Heart right ventricle (tissue), 16 donors: ENCODE measurements around the gene RAB9A. TPM values are rescaled to one million over a fixed set of nuclear protein-coding genes. Genes with fewer than 3 reads are reported as not detected.

ENCODE experiments used
- ATAC-seq, 8 donors: fragments of 200-7000 bp; cut with Tn5 transposase; one replicate each; pipeline ENCODE4 v1.9.1; 2020; ENCODE audit warnings: mild to moderate bottlenecking in 8 of 8, moderate library complexity in 8 of 8, moderate number of reproducible peaks in 1 of 8
- DNase-seq, 2 donors: peaks; one replicate each; pipeline ENCODE4 v3.0.0-alpha.2; 2020
- H3K27ac ChIP-seq, 10 donors: fragments of 200-600 bp; sonication (generic) in 2 of 10; one replicate each; pipeline versions ENCODE4 v1.5.0 to v1.8.0; 2020 to 2022; ENCODE audit warnings: mild to moderate bottlenecking in 3 of 10
- H3K27me3 ChIP-seq, 7 donors: fragments of 200-600 bp; one replicate each; pipeline ENCODE4 v1.8.0; 2021 to 2022; ENCODE audit warnings: mild to moderate bottlenecking in 2 of 7
- H3K36me3 ChIP-seq, 9 donors: fragments of 200-600 bp; sonication (generic) in 1 of 9; one replicate each; pipeline versions ENCODE4 v1.5.0 to v1.8.0; 2020 to 2022; ENCODE audit warnings: mild to moderate bottlenecking in 2 of 9
- H3K4me1 ChIP-seq, 9 donors: fragments of 200-600 bp; sonication (generic) in 1 of 9; one replicate each; pipeline versions ENCODE4 v1.5.0 to v1.8.0; 2020 to 2022; ENCODE audit warnings: mild to moderate bottlenecking in 4 of 9
- H3K4me3 ChIP-seq, 10 donors: fragments of 200-600 bp; sonication (generic) in 2 of 10; one replicate each; pipeline versions ENCODE4 v1.5.0 to v1.8.0; 2020 to 2022; ENCODE audit warnings: mild to moderate bottlenecking in 7 of 10, moderate library complexity in 2 of 10
- H3K9me3 ChIP-seq, 11 donors: fragments of 200-600 bp in 10 of 11; sonication (generic) in 2 of 11; one replicate each; pipeline versions ENCODE4 v1.5.0 to v1.8.0; 2013 to 2022; ENCODE audit warnings: mild to moderate bottlenecking in 2 of 11, control low read depth in 1 of 11, moderate library complexity in 1 of 11
- WGBS, 2 donors: extraction: QIAGEN DNeasy Blood & Tissue Kit; methylation state at CpG; one replicate each; pipeline ENCODE4 v1.1.7; 2013; ENCODE audit warnings: inconsistent platforms in 1 of 2; 5-methylcytosine and 5-hydroxymethylcytosine counted together
- intact Hi-C, 10 donors: fragments of 100-400 bp; cut with DNase I; formaldehyde crosslinking; loops; one replicate each; pipeline versions ENCODE4 v1.11.1 to v1.14.2; 2022
- polyA plus RNA-seq, 2 donors: library from polyadenylated mRNA; stranded (reverse); fragments of 200-250 nt; gene quantifications; one replicate each; pipeline ENCODE4 v1.2.3, GENCODE V29; 2013
- total RNA-seq, 10 donors: library from RNA; stranded (reverse); fragmentation: NEBNext Ultra II Directional in 3 of 10; extraction: Animal tissue kit (Norgen Biotek cat#: 25700) in 3 of 10; gene quantifications; one replicate each; pipeline versions ENCODE4 v1.2.1 to v1.2.4, GENCODE V29; 2021 to 2023
- TF ChIP-seq, protein P1 (sequence below), 9 donors: fragments of 200-600 bp; sonication (generic) in 2 of 9; IDR thresholded peaks; one replicate each; pipeline versions ENCODE4 v1.5.0 to v1.8.0; 2021 to 2022; ENCODE audit warnings: antibody characterized with exemption in 9 of 9, mild to moderate bottlenecking in 5 of 9, moderate library complexity in 1 of 9
- donor health status: Arrhythmogenic right ventricular cardiomyopathy.
- donor health status: ischemic (EF 13 %, LVEDD 7.1; RV severe dilation, severe dysfunction).
- donor health status: healthy with polysubstance abuse.
- donor health status: DM: no; HTN: yes; CAD: no.
- donor health status: DM: no; HTN: no; CAD: no.
- donor health status: ischemic (EF 25% LVEDD 6.9; RV normal size, moderate dysfunction).
- donor health status: ischemic (EF 25% LVEDD 5.7; RV mildly dilated, moderate dysfunction).
- donor health status: healthy.
- donor health status: DM: yes; HTN: yes; CAD: no.
- donor health status: Ischemic cardiomyopathy.
- donor health status: ischemic (EF 35%, LVEDD 5.7; RV mildly dilated, moderate dysfunction).
- donor health status: nonischemic (EF 11% LVEDD 7.7; RV severe dilation, severe dysfunction).
- donor health status: DM: yes; HTN: yes; CAD: no.
- donor health status: PGD.
- donor health status: ischemic (EF 29% LVEDD 5.4; RV normal size, mild dysfunction).
- donor health status: nonischemic (EF 23%, LVEDD 6.1; RV moderate dilation, normal function).

The RAB9A gene
- total and polyA plus RNA-seq, 12 donors: 5.1 to 28.9 (median 19.5) TPM

DNA sequence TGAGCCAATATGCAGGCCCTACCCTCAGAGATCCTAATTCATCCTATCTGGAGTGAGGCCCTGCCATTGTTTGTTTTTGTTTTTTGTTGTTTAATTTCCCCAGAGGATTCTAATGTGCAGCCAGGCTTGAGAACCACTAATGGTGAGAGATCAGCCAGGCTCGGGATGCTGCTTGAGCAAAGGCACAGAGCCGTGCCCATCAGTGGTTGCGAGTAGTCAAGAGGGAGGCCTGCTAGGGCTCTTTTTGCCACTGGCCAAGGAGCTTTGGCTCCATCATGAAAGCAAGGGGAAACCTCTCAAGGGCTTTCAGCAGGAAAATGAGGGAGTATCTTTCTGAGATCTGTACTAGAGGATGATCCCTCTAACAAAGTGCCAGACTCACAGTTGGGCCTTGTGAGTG, 33.3 kb upstream of the RAB9A start:
- no peak overlapping the region for H3K27ac ChIP-seq
- H3K9me3 ChIP-seq: no peaks in the 10 kb centered on the region
- intact Hi-C loops: loop anchor here in 9 of 10 donors (5.0 to 10.0 kb wide), 4 partner anchors 87 to 377 kb away; partner anchors contain the start of gene GEMIN8 (in 1 of the 9)
- H3K36me3 ChIP-seq: peaks cover 0 to 28% (median 0%) of the 10 kb centered on the region in 9 donors
- H3K4me1 ChIP-seq: peaks cover 0 to 30% (median 13%) of the 10 kb centered on the region in 9 donors
- DNase-seq (no peak), ATAC-seq (no peak)
- 85 to 89% methylated on average over 3 of the region's 3 CpGs for WGBS, 2 donors
- H3K4me3 ChIP-seq: no peak overlapping the region
- TF ChIP-seq, protein P1, sequence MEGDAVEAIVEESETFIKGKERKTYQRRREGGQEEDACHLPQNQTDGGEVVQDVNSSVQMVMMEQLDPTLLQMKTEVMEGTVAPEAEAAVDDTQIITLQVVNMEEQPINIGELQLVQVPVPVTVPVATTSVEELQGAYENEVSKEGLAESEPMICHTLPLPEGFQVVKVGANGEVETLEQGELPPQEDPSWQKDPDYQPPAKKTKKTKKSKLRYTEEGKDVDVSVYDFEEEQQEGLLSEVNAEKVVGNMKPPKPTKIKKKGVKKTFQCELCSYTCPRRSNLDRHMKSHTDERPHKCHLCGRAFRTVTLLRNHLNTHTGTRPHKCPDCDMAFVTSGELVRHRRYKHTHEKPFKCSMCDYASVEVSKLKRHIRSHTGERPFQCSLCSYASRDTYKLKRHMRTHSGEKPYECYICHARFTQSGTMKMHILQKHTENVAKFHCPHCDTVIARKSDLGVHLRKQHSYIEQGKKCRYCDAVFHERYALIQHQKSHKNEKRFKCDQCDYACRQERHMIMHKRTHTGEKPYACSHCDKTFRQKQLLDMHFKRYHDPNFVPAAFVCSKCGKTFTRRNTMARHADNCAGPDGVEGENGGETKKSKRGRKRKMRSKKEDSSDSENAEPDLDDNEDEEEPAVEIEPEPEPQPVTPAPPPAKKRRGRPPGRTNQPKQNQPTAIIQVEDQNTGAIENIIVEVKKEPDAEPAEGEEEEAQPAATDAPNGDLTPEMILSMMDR (IDR thresholded peaks at IDR 0.05): no peak
- peaks cover 0 to 15% (median 0%) of the 10 kb centered on the region in 7 donors for H3K27me3 ChIP-seq

DNA sequence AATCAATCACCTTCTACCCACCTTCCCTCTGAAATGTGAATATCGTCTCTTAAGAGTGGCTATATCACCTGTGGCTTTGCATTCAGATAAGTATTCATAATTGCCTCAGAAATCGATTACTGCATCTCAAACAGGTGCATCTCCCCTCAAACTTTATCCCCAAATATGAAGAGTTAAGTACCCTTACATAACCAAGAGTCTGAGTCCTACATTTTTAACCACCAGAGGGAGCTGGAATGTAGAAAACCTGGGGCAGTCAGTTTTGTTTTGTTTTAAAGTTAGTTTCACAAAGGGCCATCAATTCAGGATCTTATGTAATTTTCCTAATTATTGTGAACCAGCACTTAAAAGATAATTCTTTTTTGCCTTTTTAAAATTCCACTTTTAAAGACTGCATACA, 30.3 kb upstream of the RAB9A start:
- Histone ChIP-seq H3K9me3 (no peaks in the 10 kb centered on the region), H3K4me3 (no peak overlapping the region), H3K4me1 (peaks cover 0 to 23% (median 8%) of the 10 kb centered on the region in 9 donors), H3K27ac (peak overlapping the region in 8 of 10 donors; percentile 9 to 69 (median 40)), H3K27me3 (peaks cover 0 to 4% (median 0%) of the 10 kb centered on the region in 7 donors), H3K36me3 (peaks cover 0 to 58% (median 0%) of the 10 kb centered on the region in 9 donors)
- DNase-seq (peak in 1 of 2 donors; percentile 11), ATAC-seq (peak in 2 of 8 donors; percentile 53 to 67)
- intact Hi-C loops: loop anchor here (2.0 to 10.0 kb wide), 7 partner anchors 76 to 374 kb away; partner anchors contain the start of genes OFD1 (in 2 of the 10), TRAPPC2 (in 2 of the 10) and GEMIN8 (in 1 of the 10)
- TF ChIP-seq, protein P1 (IDR thresholded peaks at IDR 0.05): peak; percentile 37 to 71 (median 69)
- WGBS, 2 donors: 13 to 19% methylated on average over 2 of the region's 2 CpGs

DNA sequence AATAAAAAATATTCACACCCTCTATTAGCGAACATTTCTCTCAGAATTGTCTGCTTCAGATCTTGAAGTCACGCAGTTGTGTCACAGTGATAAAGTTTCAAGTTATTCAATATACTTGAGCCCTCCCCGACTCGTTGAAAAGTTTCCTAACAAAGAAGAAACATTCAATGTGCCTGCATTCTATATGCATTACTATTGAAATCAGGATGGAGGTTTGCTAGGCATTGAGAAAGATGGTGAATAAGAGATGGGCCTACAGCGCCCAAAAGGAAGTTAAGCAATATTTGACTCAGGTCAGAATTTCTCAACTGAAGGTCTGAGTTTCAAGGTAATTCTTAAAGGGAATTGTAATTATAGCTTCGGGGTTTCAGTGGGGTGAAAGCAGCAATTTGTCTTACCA, 29.9 kb upstream of the RAB9A start:
- TF ChIP-seq, protein P1 (IDR thresholded peaks at IDR 0.05): no peak
- 39 to 49% methylated on average over 6 of the region's 6 CpGs for WGBS, 2 donors
- H3K4me1 ChIP-seq: peaks cover 0 to 18% (median 5%) of the 10 kb centered on the region in 9 donors
- peak overlapping the region in 8 of 10 donors; percentile 9 to 69 (median 40) for H3K27ac ChIP-seq
- intact Hi-C loops: loop anchor here (2.0 to 10.0 kb wide), 7 partner anchors 76 to 374 kb away; partner anchors contain the start of genes OFD1 (in 2 of the 10), TRAPPC2 (in 2 of the 10) and GEMIN8 (in 1 of the 10)
- no peaks in the 10 kb centered on the region for H3K9me3 ChIP-seq
- H3K4me3 ChIP-seq: no peak overlapping the region
- no peak for ATAC-seq
- DNase-seq: no peak
- H3K36me3 ChIP-seq: peaks cover 0 to 62% (median 0%) of the 10 kb centered on the region in 9 donors
- H3K27me3 ChIP-seq: no peaks in the 10 kb centered on the region

DNA sequence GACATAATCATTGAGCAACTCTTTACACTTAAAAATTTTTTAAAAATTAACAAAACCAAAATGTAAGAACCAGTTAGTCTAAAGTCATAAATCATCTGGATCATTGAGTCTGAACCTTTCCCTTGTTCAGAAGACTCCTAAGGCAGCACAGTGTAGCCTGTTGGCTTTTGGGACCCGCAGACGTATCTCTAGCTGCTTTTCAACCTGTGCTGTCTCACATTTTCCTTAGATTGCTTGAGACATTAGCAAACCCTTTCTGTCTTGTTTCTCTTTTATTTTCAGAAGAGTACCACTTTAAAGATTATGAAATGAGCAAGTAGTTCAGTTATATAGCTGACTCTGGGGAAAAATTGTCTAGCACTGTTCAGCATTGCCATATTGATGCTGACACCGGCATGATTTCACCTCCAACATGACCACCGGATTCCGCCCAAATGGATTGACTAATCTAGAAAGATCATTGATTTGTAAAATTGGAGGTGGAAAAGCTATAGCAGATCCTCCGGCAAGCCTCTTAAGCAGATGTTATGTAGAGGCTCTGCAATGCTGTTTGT, 27.1 kb upstream of the RAB9A start:
- ATAC-seq: no peak

More for the DNA sequence above, 27.1 kb upstream of the RAB9A start:
- no peak overlapping the region for H3K4me3 ChIP-seq
- peaks cover 0 to 22% (median 0%) of the 10 kb centered on the region in 9 donors for H3K4me1 ChIP-seq
- WGBS, 2 donors: 87 to 92% methylated on average over 6 of the region's 6 CpGs
- peaks cover 0 to 62% (median 0%) of the 10 kb centered on the region in 9 donors for H3K36me3 ChIP-seq
- H3K27me3 ChIP-seq: no peaks in the 10 kb centered on the region
- TF ChIP-seq, protein P1 (IDR thresholded peaks at IDR 0.05): no peak
- no peaks in the 10 kb centered on the region for H3K9me3 ChIP-seq
- peak overlapping the region in 2 of 10 donors; percentile 4 to 13 for H3K27ac ChIP-seq
- intact Hi-C loops: loop anchor here in 1 of 10 donors (10.0 kb wide), 1 partner anchor 83 kb away; no protein-coding TSS in a partner anchor
- DNase-seq: no peak
